HepG2 (cell line): ENCODE results near the gene NOTUM. TPM values are rescaled to one million over a fixed set of nuclear protein-coding genes. Genes with fewer than 3 reads are reported as not detected.

ENCODE experiments used
- ADNP ChIP-seq: sonication (generic); formaldehyde crosslinking; IDR thresholded peaks from 2 replicates; pipeline ENCODE4 v1.4.0; 2020; ENCODE audit warnings: missing genetic modification reagents
- AKAP8 ChIP-seq: sonication (generic); formaldehyde crosslinking; IDR thresholded peaks from 2 replicates; pipeline ENCODE4 v1.5.1; 2020; ENCODE audit warnings: mild to moderate bottlenecking, missing genetic modification reagents
- BHLHE40 ChIP-seq: IDR thresholded peaks from 2 replicates; pipeline ENCODE4 v1.6.1; 2011; ENCODE audit warnings: low read length, improper control_type of control experiment
- CC2D1A ChIP-seq: sonication (generic); formaldehyde crosslinking; IDR thresholded peaks from 2 replicates; pipeline ENCODE4 v1.8.1; 2023; ENCODE audit warnings: mild to moderate bottlenecking, missing genetic modification reagents
- ELF4 ChIP-seq: sonication (generic); formaldehyde crosslinking; IDR thresholded peaks from 2 replicates; pipeline ENCODE4 v1.5.0; 2020; ENCODE audit warnings: missing genetic modification reagents, mild to moderate bottlenecking, moderate library complexity, borderline replicate concordance
- EZH2 ChIP-seq: conservative IDR thresholded peaks from 2 replicates; pipeline ENCODE4 v1.6.1; 2012; ENCODE audit warnings: mild to moderate bottlenecking, low read depth, low read length, moderate library complexity
- FIP1L1 ChIP-seq: fragments of 200-400 bp; formaldehyde crosslinking; IDR thresholded peaks from 2 replicates; pipeline ENCODE4 v1.6.1; 2018; ENCODE audit warnings: low read depth, mild to moderate bottlenecking, low read length, moderate library complexity, borderline replicate concordance; ENCODE audit not compliant: insufficient read depth
- FOXP1 ChIP-seq, 2 experiments: fragments of 450-650 bp in 1 of 2; IDR thresholded peaks; 2 replicates each; pipeline ENCODE4 v1.6.1; 2017 to 2018; ENCODE audit warnings: antibody characterized with exemption in 1 of 2
- GPBP1L1 ChIP-seq: sonication (generic); formaldehyde crosslinking; IDR thresholded peaks from 2 replicates; pipeline ENCODE4 v1.5.0; 2020; ENCODE audit warnings: mild to moderate bottlenecking, missing genetic modification reagents
- HNRNPLL ChIP-seq: fragments of 200-400 bp; formaldehyde crosslinking; IDR thresholded peaks from 2 replicates; pipeline ENCODE4 v1.6.1; 2017; ENCODE audit warnings: mild to moderate bottlenecking, low read depth, low read length; ENCODE audit not compliant: poor library complexity, severe bottlenecking
- MBNL3 ChIP-seq: fragments of 250-450 bp; sonication (Bioruptor Pico); conservative IDR thresholded peaks from 2 replicates; pipeline ENCODE4 v1.8.0; 2022; ENCODE audit warnings: mild to moderate bottlenecking, inconsistent platforms
- MIER3 ChIP-seq: IDR thresholded peaks from 2 replicates; pipeline ENCODE4 v1.6.1; 2016; ENCODE audit warnings: missing compliant biosample characterization, borderline replicate concordance
- MTA1 ChIP-seq: sonication (generic); formaldehyde crosslinking; IDR thresholded peaks from 2 replicates; pipeline ENCODE4 v1.4.0; 2020; ENCODE audit warnings: missing genetic modification reagents, mild to moderate bottlenecking, borderline replicate concordance
- PHF20 ChIP-seq: sonication (generic); formaldehyde crosslinking; IDR thresholded peaks from 2 replicates; pipeline ENCODE4 v1.5.0; 2020; ENCODE audit warnings: mild to moderate bottlenecking, missing genetic modification reagents
- SALL2 ChIP-seq: sonication (generic); formaldehyde crosslinking; IDR thresholded peaks from 2 replicates; pipeline ENCODE4 v1.8.1; 2023; ENCODE audit warnings: mild to moderate bottlenecking, missing genetic modification reagents, inconsistent platforms
- ZBTB20 ChIP-seq: sonication (generic); formaldehyde crosslinking; IDR thresholded peaks from 2 replicates; pipeline ENCODE4 v1.8.1; 2023; ENCODE audit warnings: missing genetic modification reagents, low read depth, mild to moderate bottlenecking, borderline replicate concordance
- ZNF335 ChIP-seq: sonication (generic); formaldehyde crosslinking; IDR thresholded peaks from 2 replicates; pipeline ENCODE4 v1.4.0; 2020; ENCODE audit warnings: missing genetic modification reagents
- ZNF460 ChIP-seq: sonication (generic); formaldehyde crosslinking; IDR thresholded peaks from 2 replicates; pipeline ENCODE4 v1.5.1; 2020; ENCODE audit warnings: missing genetic modification reagents, mild to moderate bottlenecking, borderline replicate concordance
- ZNF687 ChIP-seq: sonication (generic); formaldehyde crosslinking; IDR thresholded peaks from 2 replicates; pipeline ENCODE4 v1.5.1; 2020; ENCODE audit warnings: mild to moderate bottlenecking, missing genetic modification reagents, moderate library complexity
- ZNF703 ChIP-seq: sonication (generic); formaldehyde crosslinking; IDR thresholded peaks from 2 replicates; pipeline ENCODE4 v1.5.1; 2020; ENCODE audit warnings: missing genetic modification reagents, mild to moderate bottlenecking, moderate library complexity, borderline replicate concordance
- ZNF777 ChIP-seq: sonication (generic); formaldehyde crosslinking; IDR thresholded peaks from 2 replicates; pipeline ENCODE4 v1.4.0; 2020; ENCODE audit warnings: missing genetic modification reagents
- ZNF850 ChIP-seq: sonication (generic); formaldehyde crosslinking; conservative IDR thresholded peaks from 2 replicates; pipeline ENCODE4 v1.9.0; 2021; ENCODE audit warnings: mild to moderate bottlenecking, missing genetic modification reagents
- ZSCAN31 ChIP-seq: sonication (generic); formaldehyde crosslinking; IDR thresholded peaks from 2 replicates; pipeline ENCODE4 v1.5.0; 2020; ENCODE audit warnings: low read depth, mild to moderate bottlenecking, missing genetic modification reagents
- polyA plus RNA-seq, 8 experiments: library from polyadenylated mRNA; depleted of rRNA in 3 of 8; stranded (reverse) in 7 of 8; unstranded in 1 of 8; fragments of >200 nt; fragmentation: Illumina TruSeq in 4 of 8; extraction: Trizol in 4 of 8; gene quantifications; 2 replicates each; pipeline versions ENCODE4 v1.2.1 to v1.2.3, GENCODE V29; 2011 to 2016; ENCODE audit warnings: low read depth in 4 of 8, missing spikeins in 1 of 8, mixed read lengths in 1 of 8; ENCODE audit not compliant: insufficient read depth in 1 of 8
- total RNA-seq, 5 experiments: library from RNA; depleted of rRNA; stranded (reverse); fragments of >200 nt; fragmentation: Illumina TruSeq; extraction: Trizol; gene quantifications; 2 replicates each; pipeline ENCODE4 v1.2.3, GENCODE V29; 2016; ENCODE audit warnings: low read depth in 1 of 5

Gene NOTUM
- total and polyA plus RNA-seq, 2 of the 13 experiments (the other 11 are each of a cell fraction or from before 2014, with no cell fraction given) = 150 to 160 TPM

- peak; percentile 84 for TF ChIP-seq ZNF687 (CRISPR knock-in tag)
- peak; percentile 41 for TF ChIP-seq ZNF777 (CRISPR knock-in tag)
- TF ChIP-seq PHF20 = no peak; the same call in none of the 2 replicates
- TF ChIP-seq FIP1L1 = peak; percentile 49
- no peak; the same call in none of the 2 replicates for TF ChIP-seq ZSCAN31 (CRISPR knock-in tag)
- peak; percentile 53; the same call in 1 of the 2 replicates for TF ChIP-seq ELF4 (CRISPR knock-in tag)
- peak; percentile 99 for TF ChIP-seq ZNF703 (CRISPR knock-in tag)
- TF ChIP-seq EZH2 = no peak
- TF ChIP-seq ADNP (CRISPR knock-in tag) = peak; percentile 53
- no peak for TF ChIP-seq FOXP1 (IDR thresholded peaks at IDR 0.05)
- TF ChIP-seq FOXP1 (CRISPR knock-in tag; IDR thresholded peaks at IDR 0.05) = peak; percentile 69
- TF ChIP-seq MTA1 (CRISPR knock-in tag) = peak; percentile 98
- TF ChIP-seq ZNF850 (CRISPR knock-in tag) = no peak
- peak; percentile 86; the same call in 1 of the 2 replicates for TF ChIP-seq MIER3
- peak; percentile 98 for TF ChIP-seq AKAP8
- peak; percentile 98 for TF ChIP-seq ZBTB20 (CRISPR knock-in tag)
- no peak; the same call in 1 of the 2 replicates for TF ChIP-seq ZNF335 (CRISPR knock-in tag)
- peak; percentile 27 for TF ChIP-seq SALL2 (CRISPR knock-in tag)
- TF ChIP-seq HNRNPLL = no peak
- 0 out of 2 replicates have a peak, but pooled peaks have one; percentile 38 for TF ChIP-seq ZNF460
- no peak for TF ChIP-seq MBNL3 (CRISPR knock-in tag)
- no peak for TF ChIP-seq GPBP1L1
- peak; percentile 98 for TF ChIP-seq CC2D1A
- peak; percentile 94 for TF ChIP-seq BHLHE40
These were observed 31.5 kb upstream of the NOTUM start (continued) for GRCh38 chr17:81992306-81993102.
